Measurements from ENCODE around the gene MARCO. TPM values are rescaled to one million over a fixed set of nuclear protein-coding genes. Genes with fewer than 3 reads are reported as not detected.

MARCO gene
- total RNA-seq, 4 donors from 2014 or later, result 0.91 to 6.7 (median 1.6) TPM

- intact Hi-C loops (cut with DNase I; ENCODE audit: low total_unique reads), result no loop called here
- 55 to 65% methylated on average over 3 of the region's 3 CpGs for WGBS, 2 donors
- TF ChIP-seq CTCF (IDR thresholded peaks at IDR 0.05) (no peak), POLR2A (IDR thresholded peaks at IDR 0.05) (no peak)
- DNase-seq (ENCODE audit: low spot score in 2 of 2), result no peak
- no peak overlapping the region for H3K4me3 ChIP-seq (ENCODE audit: low read depth, poor library complexity, severe bottlenecking)
Observed at GRCh38 chr2:118913131-118913802, 28.7 kb upstream of the MARCO start.

GRCh38 chr2:118913803-118914645 is 28.0 kb upstream of the MARCO start:
- intact Hi-C loops (cut with DNase I; ENCODE audit: low total_unique reads), result no loop called here
- no peak for TF ChIP-seq POLR2A (IDR thresholded peaks at IDR 0.05)
- TF ChIP-seq CTCF (IDR thresholded peaks at IDR 0.05), result no peak
- no peak overlapping the region for H3K4me3 ChIP-seq (ENCODE audit: low read depth, poor library complexity, severe bottlenecking)
- DNase-seq (ENCODE audit: low spot score in 2 of 2), result no peak
- 74 to 87% methylated on average over 3 of the region's 3 CpGs for WGBS, 2 donors

GRCh38 chr2:118914721-118915453 is 27.1 kb upstream of the MARCO start:
- TF ChIP-seq CTCF (IDR thresholded peaks at IDR 0.05), result no peak
- no peak for TF ChIP-seq POLR2A (IDR thresholded peaks at IDR 0.05)
- intact Hi-C loops (cut with DNase I; ENCODE audit: low total_unique reads), result no loop called here
- no peak for DNase-seq (ENCODE audit: low spot score in 2 of 2)
- WGBS, 2 donors, result 77 to 82% methylated on average over 9 of the region's 9 CpGs
- no peak overlapping the region for H3K4me3 ChIP-seq (ENCODE audit: low read depth, poor library complexity, severe bottlenecking)

DNA sequence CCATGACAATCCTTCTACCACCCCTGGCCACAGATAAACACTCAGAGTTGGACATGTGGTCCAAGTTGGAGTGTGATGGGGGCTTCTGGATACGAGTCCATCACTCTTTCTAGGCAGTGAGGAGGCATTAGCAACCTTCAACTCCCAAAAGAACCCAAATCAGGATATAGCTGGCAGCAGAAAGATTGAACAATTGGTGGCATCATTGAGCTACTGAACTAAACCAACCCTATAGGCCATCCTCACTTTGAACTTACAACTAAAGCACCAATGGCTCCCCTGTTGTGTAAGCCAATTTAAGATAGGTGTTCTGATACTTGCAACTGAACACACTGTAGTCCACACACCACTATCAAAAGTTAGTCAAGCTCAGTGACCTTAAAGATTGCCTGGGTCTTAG is 24.0 kb upstream of the MARCO start:
- no peak for DNase-seq (ENCODE audit: low spot score in 2 of 2)
- intact Hi-C loops (cut with DNase I; ENCODE audit: low total_unique reads), result no loop called here
- TF ChIP-seq CTCF (IDR thresholded peaks at IDR 0.05) (no peak), POLR2A (IDR thresholded peaks at IDR 0.05) (no peak)
- 58 to 62% methylated on average over 1 of the region's 1 CpG for WGBS, 2 donors
- no peak overlapping the region for H3K4me3 ChIP-seq (ENCODE audit: low read depth, poor library complexity, severe bottlenecking)

- TF ChIP-seq CTCF (IDR thresholded peaks at IDR 0.05), result no peak
- 77 to 82% methylated on average over 7 of the region's 7 CpGs for WGBS, 2 donors
- no peak for DNase-seq (ENCODE audit: low spot score in 2 of 2)
- H3K4me3 ChIP-seq (ENCODE audit: low read depth, poor library complexity, severe bottlenecking), result no peak overlapping the region
- intact Hi-C loops (cut with DNase I; ENCODE audit: low total_unique reads), result no loop called here
Observed at GRCh38 chr2:118921646-118922045, 20.3 kb upstream of the MARCO start.

Data from lower leg skin (tissue), 4 donors.